ENCODE results near the gene GRHL1.
"Not testable (repeated sequence)": the region's sequence is repeated elsewhere in the genome, so short reads cannot be mapped to it uniquely, and the experiment has no call there.

The GRHL1 gene

GRCh38 chr2:10014418-10015190 lies 63.1 kb downstream of the GRHL1 start:
- no peak overlapping the region for H3K4me3 ChIP-seq (ENCODE audit: insufficient read depth, low read depth, low read length)
- H3K27me3 ChIP-seq (ENCODE audit: control insufficient read depth, insufficient read depth, low read length, poor library complexity, severe bottlenecking) = no peaks in the 10 kb centered on the region
- H3K9me3 ChIP-seq (ENCODE audit: control insufficient read depth, low read length) = no peaks in the 10 kb centered on the region
- peaks cover 4% of the 10 kb centered on the region for H3K4me1 ChIP-seq (ENCODE audit: control insufficient read depth, insufficient read depth, low read length)
- H3K36me3 ChIP-seq (ENCODE audit: control insufficient read depth, insufficient read depth, low read length) = no peaks in the 10 kb centered on the region
- no peak overlapping the region for H3K27ac ChIP-seq (ENCODE audit: insufficient read depth, low read depth, low read length, poor library complexity, severe bottlenecking)
- WGBS, 2 experiments = 94% methylated on average over 42 of the region's 42 CpGs

DNA sequence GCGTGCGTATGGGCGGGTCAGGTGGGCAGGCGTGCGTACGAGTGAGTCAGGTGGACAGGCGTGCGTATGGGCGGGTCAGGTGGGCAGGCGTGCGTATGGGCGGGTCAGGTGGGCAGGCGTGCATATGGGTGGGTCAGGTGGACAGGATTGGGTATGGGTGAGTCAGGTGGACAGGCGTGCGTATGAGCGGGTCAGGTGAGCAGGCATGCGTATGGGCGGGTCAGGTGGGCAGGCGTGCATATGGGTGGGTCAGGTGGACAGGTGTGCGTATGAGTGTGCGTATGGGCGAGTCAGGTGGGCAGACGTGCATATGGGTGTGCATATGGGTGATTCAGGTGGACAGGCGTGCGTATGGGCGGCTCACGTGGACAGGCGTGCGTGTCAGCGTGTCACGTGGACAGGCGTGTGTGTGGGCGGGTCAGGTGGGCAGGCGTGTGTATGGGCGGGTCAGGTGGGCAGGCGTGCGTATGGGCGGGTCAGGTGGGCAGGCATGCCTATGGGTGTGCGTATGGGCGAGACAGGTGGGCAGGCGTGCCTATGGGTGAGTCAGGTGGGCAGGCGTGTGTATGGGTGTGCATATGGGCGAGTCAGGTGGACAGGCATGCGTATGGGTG lies 64.0 kb downstream of the GRHL1 start:
- not testable (repeated sequence) for H3K27ac ChIP-seq (ENCODE audit: insufficient read depth, low read depth, low read length, poor library complexity, severe bottlenecking); H3K4me3 ChIP-seq (ENCODE audit: insufficient read depth, low read depth, low read length); H3K36me3 ChIP-seq (ENCODE audit: control insufficient read depth, insufficient read depth, low read length); H3K9me3 ChIP-seq (ENCODE audit: control insufficient read depth, low read length); H3K27me3 ChIP-seq (ENCODE audit: control insufficient read depth, insufficient read depth, low read length, poor library complexity, severe bottlenecking); H3K4me1 ChIP-seq (ENCODE audit: control insufficient read depth, insufficient read depth, low read length)
- WGBS, 2 experiments = 96% methylated on average over 43 to 44 of the region's 44 CpGs

DNA sequence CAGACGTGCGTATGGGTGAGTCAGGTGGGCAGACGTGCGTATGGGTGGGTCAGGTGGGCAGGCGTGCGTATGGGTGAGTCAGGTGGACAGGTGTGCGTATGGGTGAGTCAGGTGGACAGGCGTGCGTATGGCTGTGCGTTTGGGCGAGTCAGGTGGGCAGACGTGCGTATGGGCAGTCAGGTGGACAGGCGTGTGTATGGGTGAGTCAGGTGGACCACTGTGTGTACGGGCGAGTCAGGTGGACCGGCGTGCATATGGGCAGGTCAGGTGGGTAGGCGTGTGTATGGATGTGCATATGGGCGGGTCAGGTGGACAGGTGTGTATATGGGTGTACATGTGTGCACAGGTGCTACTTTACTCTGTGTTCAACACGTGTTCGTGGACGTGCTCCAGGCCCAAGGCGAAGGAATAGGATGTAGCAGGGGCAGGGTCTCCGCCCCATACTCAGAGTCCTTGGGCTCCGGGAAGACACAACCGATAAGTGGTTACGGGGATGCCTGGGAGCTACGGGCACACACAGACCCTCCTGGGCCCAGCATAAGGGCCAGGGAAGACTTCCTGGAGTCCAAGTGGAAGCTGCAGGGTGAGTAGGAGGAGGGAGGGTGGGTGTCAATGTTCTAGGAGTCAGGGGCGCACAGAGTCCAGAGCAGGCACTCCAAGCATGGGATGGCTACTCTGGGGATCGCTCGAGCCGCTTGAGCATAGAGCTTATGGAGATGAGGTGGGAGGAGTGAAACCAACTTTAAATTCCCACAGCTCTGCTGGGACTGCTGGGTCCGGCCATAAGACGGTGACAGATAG lies 64.7 kb downstream of the GRHL1 start:
- Histone ChIP-seq H3K4me1 (ENCODE audit: control insufficient read depth, insufficient read depth, low read length) (no peaks in the 10 kb centered on the region), H3K27ac (ENCODE audit: insufficient read depth, low read depth, low read length, poor library complexity, severe bottlenecking) (no peak overlapping the region), H3K9me3 (ENCODE audit: control insufficient read depth, low read length) (no peaks in the 10 kb centered on the region), H3K4me3 (ENCODE audit: insufficient read depth, low read depth, low read length) (no peak overlapping the region), H3K27me3 (ENCODE audit: control insufficient read depth, insufficient read depth, low read length, poor library complexity, severe bottlenecking) (no peaks in the 10 kb centered on the region), H3K36me3 (ENCODE audit: control insufficient read depth, insufficient read depth, low read length) (no peaks in the 10 kb centered on the region)
- WGBS, 2 experiments = 92 to 94% methylated on average over 35 of the region's 35 CpGs

DNA sequence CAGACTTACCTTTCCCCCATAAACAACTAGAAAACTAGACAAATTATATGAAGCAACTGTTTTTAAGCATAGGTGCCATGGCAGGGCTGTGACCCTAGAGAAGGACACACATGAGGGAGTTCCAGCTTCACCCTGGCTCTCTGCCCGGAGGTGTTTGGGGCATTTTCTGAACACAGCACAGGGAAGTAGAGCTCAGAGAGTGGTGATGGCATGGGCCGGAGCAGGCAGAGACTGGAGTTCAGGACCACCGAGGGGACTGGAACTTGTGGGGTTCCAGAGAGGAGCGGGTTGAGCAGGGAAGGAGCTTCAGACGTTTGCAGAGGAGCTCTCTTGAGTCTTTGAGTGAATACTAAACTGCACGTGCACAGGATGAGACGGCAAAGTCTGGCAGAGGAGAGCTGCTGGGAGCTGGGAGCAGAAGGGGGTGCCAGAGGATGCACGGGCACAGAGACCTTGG lies 65.3 kb downstream of the GRHL1 start:
- no peak overlapping the region for H3K27ac ChIP-seq (ENCODE audit: insufficient read depth, low read depth, low read length, poor library complexity, severe bottlenecking)
- no peaks in the 10 kb centered on the region for H3K27me3 ChIP-seq (ENCODE audit: control insufficient read depth, insufficient read depth, low read length, poor library complexity, severe bottlenecking)
- no peaks in the 10 kb centered on the region for H3K9me3 ChIP-seq (ENCODE audit: control insufficient read depth, low read length)
- no peaks in the 10 kb centered on the region for H3K36me3 ChIP-seq (ENCODE audit: control insufficient read depth, insufficient read depth, low read length)
- WGBS, 2 experiments = 88 to 91% methylated on average over 8 of the region's 8 CpGs
- no peak overlapping the region for H3K4me3 ChIP-seq (ENCODE audit: insufficient read depth, low read depth, low read length)
- H3K4me1 ChIP-seq (ENCODE audit: control insufficient read depth, insufficient read depth, low read length) = no peaks in the 10 kb centered on the region

GRCh38 chr2:10017313-10017941 lies 65.9 kb downstream of the GRHL1 start:
- Histone ChIP-seq H3K27ac (ENCODE audit: insufficient read depth, low read depth, low read length, poor library complexity, severe bottlenecking) (no peak overlapping the region), H3K27me3 (ENCODE audit: control insufficient read depth, insufficient read depth, low read length, poor library complexity, severe bottlenecking) (no peaks in the 10 kb centered on the region), H3K36me3 (ENCODE audit: control insufficient read depth, insufficient read depth, low read length) (no peaks in the 10 kb centered on the region), H3K4me3 (ENCODE audit: insufficient read depth, low read depth, low read length) (no peak overlapping the region), H3K9me3 (ENCODE audit: control insufficient read depth, low read length) (no peaks in the 10 kb centered on the region), H3K4me1 (ENCODE audit: control insufficient read depth, insufficient read depth, low read length) (no peaks in the 10 kb centered on the region)
- WGBS, 2 experiments = 90 to 93% methylated on average over 5 of the region's 5 CpGs

GRCh38 chr2:10019174-10019573 lies 67.7 kb downstream of the GRHL1 start:
- Histone ChIP-seq H3K27ac (ENCODE audit: insufficient read depth, low read depth, low read length, poor library complexity, severe bottlenecking) (no peak overlapping the region), H3K27me3 (ENCODE audit: control insufficient read depth, insufficient read depth, low read length, poor library complexity, severe bottlenecking) (no peaks in the 10 kb centered on the region), H3K4me1 (ENCODE audit: control insufficient read depth, insufficient read depth, low read length) (no peaks in the 10 kb centered on the region), H3K36me3 (ENCODE audit: control insufficient read depth, insufficient read depth, low read length) (no peaks in the 10 kb centered on the region), H3K9me3 (ENCODE audit: control insufficient read depth, low read length) (no peaks in the 10 kb centered on the region), H3K4me3 (ENCODE audit: insufficient read depth, low read depth, low read length) (no peak overlapping the region)
- 96 to 97% methylated on average over 8 of the region's 8 CpGs for WGBS, 2 experiments

DNA sequence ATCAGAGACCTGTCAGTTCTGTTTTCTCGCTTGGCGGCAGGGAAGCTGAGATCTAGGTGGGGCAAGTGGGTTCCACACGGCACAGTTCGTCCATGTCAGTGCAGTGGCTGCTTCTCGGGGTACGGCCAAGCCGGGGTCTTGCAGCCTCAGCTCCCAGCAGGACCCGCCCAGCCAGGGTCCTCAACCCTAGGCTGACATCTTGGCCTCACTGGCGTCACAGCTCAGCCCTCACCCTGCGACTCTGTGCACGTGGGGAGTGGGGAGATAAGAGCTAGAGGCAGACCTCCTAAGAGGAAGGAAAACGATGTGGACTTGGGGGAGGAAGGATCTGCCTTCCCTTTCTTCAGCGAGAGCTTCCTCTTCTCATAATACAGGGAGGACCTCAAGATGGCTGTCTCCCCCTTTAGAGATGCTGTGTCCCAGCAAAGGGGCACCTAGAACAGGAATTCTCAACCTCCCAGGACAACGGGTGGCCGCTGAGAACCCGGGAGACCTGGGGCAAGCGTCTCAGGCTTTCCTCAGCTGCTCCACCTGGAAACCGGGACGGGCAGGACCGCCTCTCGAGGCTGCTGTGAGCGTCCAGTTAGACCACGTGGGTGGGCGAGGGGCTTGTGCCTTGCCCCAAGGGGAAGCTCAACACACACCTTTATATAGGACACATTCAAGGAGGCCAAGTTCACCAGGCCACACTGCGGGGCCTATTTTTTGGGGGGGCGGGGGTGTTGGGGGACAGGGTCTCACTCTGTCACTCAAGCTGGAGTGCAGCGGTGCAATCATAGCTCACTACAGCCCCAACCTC lies 68.3 kb downstream of the GRHL1 start:
- Histone ChIP-seq H3K27ac (ENCODE audit: insufficient read depth, low read depth, low read length, poor library complexity, severe bottlenecking) (no peak overlapping the region), H3K4me1 (ENCODE audit: control insufficient read depth, insufficient read depth, low read length) (no peaks in the 10 kb centered on the region), H3K36me3 (ENCODE audit: control insufficient read depth, insufficient read depth, low read length) (no peaks in the 10 kb centered on the region), H3K9me3 (ENCODE audit: control insufficient read depth, low read length) (no peaks in the 10 kb centered on the region), H3K4me3 (ENCODE audit: insufficient read depth, low read depth, low read length) (no peak overlapping the region), H3K27me3 (ENCODE audit: control insufficient read depth, insufficient read depth, low read length, poor library complexity, severe bottlenecking) (no peaks in the 10 kb centered on the region)
- 88 to 91% methylated on average over 27 of the region's 27 CpGs for WGBS, 2 experiments

DNA sequence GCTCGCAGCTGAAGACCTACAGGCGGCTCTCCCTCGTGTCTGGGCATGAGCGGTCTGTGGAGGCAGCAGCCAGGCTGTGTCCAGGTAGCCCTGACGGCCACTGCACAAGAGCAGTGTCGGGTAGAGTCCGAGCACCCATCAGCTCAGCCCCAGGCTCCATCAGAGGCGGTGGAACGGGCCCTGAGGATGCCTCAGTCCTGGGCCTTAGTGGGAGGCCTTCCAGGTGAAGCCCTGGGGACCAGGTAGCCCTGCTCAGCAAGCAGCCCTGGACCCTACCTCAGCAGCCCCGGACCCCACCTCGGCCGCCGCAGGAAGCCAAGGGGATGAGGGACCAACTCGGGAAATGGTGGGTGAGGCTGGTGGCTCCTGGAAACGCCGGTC lies 70.5 kb downstream of the GRHL1 start:
- WGBS, 2 experiments = 93 to 94% methylated on average over 16 of the region's 16 CpGs
- H3K9me3 ChIP-seq (ENCODE audit: control insufficient read depth, low read length) = no peaks in the 10 kb centered on the region
- no peaks in the 10 kb centered on the region for H3K27me3 ChIP-seq (ENCODE audit: control insufficient read depth, insufficient read depth, low read length, poor library complexity, severe bottlenecking)
- H3K4me3 ChIP-seq (ENCODE audit: insufficient read depth, low read depth, low read length) = no peak overlapping the region
- H3K4me1 ChIP-seq (ENCODE audit: control insufficient read depth, insufficient read depth, low read length) = no peaks in the 10 kb centered on the region
- H3K36me3 ChIP-seq (ENCODE audit: control insufficient read depth, insufficient read depth, low read length) = no peaks in the 10 kb centered on the region
- no peak overlapping the region for H3K27ac ChIP-seq (ENCODE audit: insufficient read depth, low read depth, low read length, poor library complexity, severe bottlenecking)

DNA sequence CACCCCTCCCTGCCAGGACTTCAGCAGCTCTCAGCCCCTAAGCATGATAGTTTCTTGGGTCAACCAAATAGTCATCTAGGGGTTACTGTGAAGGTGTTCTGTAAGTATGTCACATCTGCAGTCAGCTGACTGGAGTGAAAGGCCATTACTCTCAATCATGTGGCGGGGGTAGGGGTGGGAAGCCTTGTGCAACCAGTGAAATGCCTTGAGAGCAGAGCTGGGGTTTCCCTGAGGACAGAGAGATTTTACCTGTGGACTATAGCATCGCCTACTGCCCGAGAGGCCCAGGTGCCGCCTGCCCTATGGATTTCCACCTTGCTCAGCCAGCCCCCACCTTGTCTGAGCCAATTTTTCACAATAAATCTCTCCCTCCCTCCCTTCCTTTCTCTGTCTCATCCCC lies 71.0 kb downstream of the GRHL1 start:
- Histone ChIP-seq H3K9me3 (ENCODE audit: control insufficient read depth, low read length) (no peaks in the 10 kb centered on the region), H3K27ac (ENCODE audit: insufficient read depth, low read depth, low read length, poor library complexity, severe bottlenecking) (no peak overlapping the region), H3K36me3 (ENCODE audit: control insufficient read depth, insufficient read depth, low read length) (no peaks in the 10 kb centered on the region), H3K27me3 (ENCODE audit: control insufficient read depth, insufficient read depth, low read length, poor library complexity, severe bottlenecking) (no peaks in the 10 kb centered on the region), H3K4me1 (ENCODE audit: control insufficient read depth, insufficient read depth, low read length) (no peaks in the 10 kb centered on the region), H3K4me3 (ENCODE audit: insufficient read depth, low read depth, low read length) (no peak overlapping the region)
- WGBS, 2 experiments = 92 to 95% methylated on average over 4 of the region's 4 CpGs

Measured in ectodermal cell (in vitro differentiated cells).